Parathyroid adenoma (tissue), 2 donors: ENCODE results near the gene RIPPLY2.

Experiments
- H2AFZ ChIP-seq: fragments of 300-600 bp; sonication (generic); one replicate; pipeline ENCODE4 v1.7.0; 2017; ENCODE audit warnings: antibody characterized with exemption, mild to moderate bottlenecking
- H3K27ac ChIP-seq: fragments of 300-600 bp; sonication (generic); one replicate; pipeline ENCODE4 v1.7.0; 2017
- H3K27me3 ChIP-seq: fragments of 300-600 bp; sonication (generic); one replicate; pipeline ENCODE4 v1.7.0; 2017; ENCODE audit warnings: low read length; ENCODE audit not compliant: control insufficient read depth, insufficient read depth
- H3K36me3 ChIP-seq: fragments of 300-600 bp; sonication (generic); one replicate; pipeline ENCODE4 v1.7.0; 2017; ENCODE audit warnings: low read length; ENCODE audit not compliant: control insufficient read depth, insufficient read depth
- H3K4me1 ChIP-seq: fragments of 300-600 bp; sonication (generic); one replicate; pipeline ENCODE4 v1.7.0; 2017; ENCODE audit warnings: control low read depth
- H3K4me2 ChIP-seq: fragments of 300-600 bp; sonication (generic); one replicate; pipeline ENCODE4 v1.7.0; 2017; ENCODE audit warnings: low read length
- H3K4me3 ChIP-seq: fragments of 300-600 bp; sonication (generic); one replicate; pipeline ENCODE4 v1.7.0; 2017; ENCODE audit warnings: low read depth, low read length
- H3K79me2 ChIP-seq: fragments of 300-600 bp; sonication (generic); one replicate; pipeline ENCODE4 v1.7.0; 2017; ENCODE audit warnings: control low read depth
- H3K9ac ChIP-seq: fragments of 300-600 bp; sonication (generic); one replicate; pipeline ENCODE4 v1.7.0; 2017; ENCODE audit warnings: mild to moderate bottlenecking
- H3K9me3 ChIP-seq: fragments of 300-600 bp; sonication (generic); one replicate; pipeline ENCODE4 v1.7.0; 2017; ENCODE audit warnings: low read length; ENCODE audit not compliant: control insufficient read depth
- CTCF ChIP-seq: fragments of 300-600 bp; sonication (generic); IDR thresholded peaks from one replicate; pipeline ENCODE4 v1.7.0; 2017; ENCODE audit warnings: antibody characterized with exemption, mild to moderate bottlenecking
- donor health status: primary hyperparathyroidism.

Gene RIPPLY2

DNA sequence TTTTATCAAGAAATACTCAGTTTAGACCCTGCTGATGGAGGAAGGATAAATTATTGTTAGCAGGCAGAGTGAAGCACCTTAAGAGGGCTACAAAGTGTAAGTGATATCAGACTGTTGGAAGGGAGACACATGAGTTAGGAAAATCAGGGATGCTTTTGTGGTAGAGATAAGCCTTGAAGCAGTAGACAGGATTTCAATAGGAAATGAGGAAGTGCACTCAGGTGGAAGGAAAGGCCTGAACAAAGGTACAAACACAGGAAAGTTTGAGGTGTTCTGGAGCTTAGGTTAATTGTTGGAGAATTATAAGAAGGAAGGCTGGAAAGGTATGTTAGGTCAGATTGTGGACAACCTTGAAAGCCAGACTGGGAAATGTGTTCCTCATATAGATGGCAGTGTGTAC, 13.9 kb downstream of the RIPPLY2 start:
- H3K9ac ChIP-seq: no peak overlapping the region
- no peak overlapping the region for H3K4me3 ChIP-seq
- H3K79me2 ChIP-seq: no peaks in the 10 kb centered on the region
- H3K27ac ChIP-seq: no peak overlapping the region
- no peak overlapping the region for H2AFZ ChIP-seq
- no peaks in the 10 kb centered on the region for H3K4me1 ChIP-seq
- H3K4me2 ChIP-seq: no peak overlapping the region
- no peaks in the 10 kb centered on the region for H3K27me3 ChIP-seq
- no peak for TF ChIP-seq CTCF
- no peaks in the 10 kb centered on the region for H3K36me3 ChIP-seq
- no peaks in the 10 kb centered on the region for H3K9me3 ChIP-seq

DNA sequence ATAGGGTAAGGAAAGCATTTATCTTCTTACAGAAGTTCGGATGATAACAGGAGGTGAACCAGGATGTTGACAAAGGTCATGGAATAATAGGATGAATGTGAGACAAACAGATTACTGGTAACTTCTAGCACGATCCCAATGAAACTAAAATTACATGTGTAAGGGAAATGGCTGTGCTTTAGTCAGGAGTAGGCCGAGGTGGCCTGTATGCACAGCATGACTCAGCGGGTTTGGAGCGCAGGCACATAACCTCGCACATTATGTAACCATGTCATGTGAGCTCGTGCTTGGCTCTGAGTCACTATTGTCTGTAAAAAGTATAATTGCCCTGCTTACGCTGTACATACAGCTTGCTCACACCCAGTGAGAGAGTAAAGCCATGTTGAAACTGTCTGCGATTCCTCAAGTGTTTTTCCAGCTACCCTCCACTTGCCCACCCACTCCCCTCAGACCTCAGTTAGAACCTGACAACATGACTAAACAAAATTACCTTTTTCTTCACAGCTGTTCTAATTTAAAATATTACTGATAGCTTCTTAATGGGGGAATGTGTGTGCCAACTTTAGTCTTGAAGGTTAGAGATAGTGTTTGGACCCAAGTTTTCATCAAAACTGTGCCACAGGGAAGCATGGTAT, 14.5 kb downstream of the RIPPLY2 start:
- no peak for TF ChIP-seq CTCF
- Histone ChIP-seq H3K36me3 (no peaks in the 10 kb centered on the region), H3K27ac (no peak overlapping the region)

DNA sequence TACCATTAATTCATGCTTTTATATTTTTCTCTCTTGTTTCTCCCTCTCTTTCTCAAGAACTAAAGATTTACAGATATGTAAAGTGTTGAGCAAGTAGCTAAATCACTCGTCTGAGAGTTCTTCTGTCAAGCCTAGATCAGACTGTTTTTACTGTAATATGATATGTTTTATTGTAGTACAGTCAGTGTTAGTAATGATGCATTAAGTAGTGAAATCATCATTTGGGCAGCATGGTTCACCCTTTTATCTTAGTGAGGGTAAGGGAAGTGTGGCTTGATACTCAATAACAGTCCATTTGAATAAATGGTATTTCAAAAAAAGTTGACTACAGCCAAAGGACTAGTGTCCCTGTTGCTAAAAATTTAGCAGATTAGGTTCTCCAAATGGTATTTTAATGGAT, 15.5 kb downstream of the RIPPLY2 start:
- Histone ChIP-seq H3K27me3 (no peaks in the 10 kb centered on the region), H3K27ac (no peak overlapping the region), H3K4me1 (peaks cover 7% of the 10 kb centered on the region), H3K9me3 (no peaks in the 10 kb centered on the region), H3K79me2 (peaks cover 9% of the 10 kb centered on the region), H3K36me3 (no peaks in the 10 kb centered on the region), H3K4me2 (no peak overlapping the region), H3K4me3 (no peak overlapping the region), H3K9ac (no peak overlapping the region), H2AFZ (no peak overlapping the region)
- no peak for TF ChIP-seq CTCF

More for the DNA sequence above, 14.5 kb downstream of the RIPPLY2 start:
- Histone ChIP-seq H3K4me3 (no peak overlapping the region), H3K4me1 (peaks cover 6% of the 10 kb centered on the region), H3K27me3 (no peaks in the 10 kb centered on the region), H2AFZ (no peak overlapping the region), H3K9me3 (no peaks in the 10 kb centered on the region), H3K4me2 (no peak overlapping the region), H3K9ac (no peak overlapping the region), H3K79me2 (peaks cover 1% of the 10 kb centered on the region)

GRCh38 chr6:83870649-83871048, 17.5 kb downstream of the RIPPLY2 start:
- no peak for TF ChIP-seq CTCF
- Histone ChIP-seq H3K4me3 (no peak overlapping the region), H3K36me3 (no peaks in the 10 kb centered on the region), H3K4me2 (no peak overlapping the region), H2AFZ (no peak overlapping the region), H3K79me2 (peaks cover 17% of the 10 kb centered on the region), H3K9me3 (no peaks in the 10 kb centered on the region), H3K4me1 (peaks cover 7% of the 10 kb centered on the region), H3K27ac (no peak overlapping the region), H3K27me3 (no peaks in the 10 kb centered on the region), H3K9ac (no peak overlapping the region)

DNA sequence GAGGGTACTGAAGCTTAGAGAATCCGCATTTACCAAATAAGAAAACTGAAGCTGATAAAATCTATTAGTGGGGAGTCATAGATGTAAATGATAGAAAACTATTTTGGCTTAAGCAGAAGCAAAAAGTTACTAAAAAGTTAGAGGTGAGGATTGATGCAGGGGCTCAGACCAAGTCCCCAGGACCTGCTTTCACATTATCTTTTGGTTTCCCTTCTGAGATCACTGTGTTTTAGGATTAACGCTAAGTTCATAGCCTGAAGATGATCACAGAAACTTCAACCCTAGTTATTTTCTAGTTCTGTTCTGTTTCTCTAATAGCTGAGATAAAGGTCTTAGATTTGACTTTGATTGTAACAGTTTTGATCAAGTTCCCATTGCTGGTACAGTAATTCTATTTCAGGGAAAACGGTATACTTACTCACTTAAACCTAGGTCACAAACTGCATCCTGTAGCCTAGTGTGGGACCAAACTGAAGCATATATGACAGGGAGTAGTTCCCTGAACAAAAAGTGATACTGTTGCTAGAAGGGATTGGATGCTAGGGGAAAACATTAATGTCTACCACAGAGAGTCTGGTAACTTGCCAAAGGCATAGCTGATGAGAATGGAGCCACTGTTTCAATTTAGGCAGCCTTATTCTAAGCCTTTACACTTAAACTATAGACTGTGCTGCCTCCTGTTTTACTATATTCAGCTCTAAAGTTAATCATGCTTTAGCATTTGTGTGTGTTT, 19.4 kb downstream of the RIPPLY2 start:
- H3K4me3 ChIP-seq: no peak overlapping the region
- H3K27ac ChIP-seq: no peak overlapping the region
- no peaks in the 10 kb centered on the region for H3K9me3 ChIP-seq
- no peak overlapping the region for H2AFZ ChIP-seq
- peaks cover 17% of the 10 kb centered on the region for H3K79me2 ChIP-seq
- TF ChIP-seq CTCF: no peak
- no peaks in the 10 kb centered on the region for H3K36me3 ChIP-seq
- peaks cover 7% of the 10 kb centered on the region for H3K4me1 ChIP-seq
- H3K9ac ChIP-seq: no peak overlapping the region
- no peaks in the 10 kb centered on the region for H3K27me3 ChIP-seq
- no peak overlapping the region for H3K4me2 ChIP-seq
